Vagina (tissue), 2 donors: ENCODE measurements around the gene GALNT12.

Experiments used
- CTCF ChIP-seq, 3 experiments: fragments of 450-650 bp in 2 of 3; fragments of 200-600 bp in 1 of 3; sonication (generic) in 1 of 3; IDR thresholded peaks; one replicate each; pipeline ENCODE4 v1.5.1; 2017 to 2019; ENCODE audit warnings: antibody characterized with exemption in 3 of 3, mild to moderate bottlenecking in 2 of 3, moderate library complexity in 2 of 3
- POLR2A ChIP-seq, 2 donors: fragments of 450-650 bp; IDR thresholded peaks; one replicate each; pipeline ENCODE4 v1.6.1; 2017; ENCODE audit warnings: antibody characterized with exemption in 2 of 2, mild to moderate bottlenecking in 2 of 2, moderate library complexity in 2 of 2

GRCh38 chr9:98874721-98875255 is 67.3 kb downstream of the GALNT12 start:
- TF ChIP-seq CTCF (IDR thresholded peaks at IDR 0.05) = no peak
- TF ChIP-seq POLR2A (IDR thresholded peaks at IDR 0.05) = no peak
